Astrocyte (in vitro differentiated cells and primary cell): ENCODE data around the gene RPS6KA1.

Source experiments
- EZH2 ChIP-seq: IDR thresholded peaks from 2 replicates; pipeline ENCODE4 v1.6.1; 2012; ENCODE audit warnings: mild to moderate bottlenecking, low read length, inconsistent platforms; ENCODE audit not compliant: insufficient read depth
- TF ChIP-seq, protein P1 (sequence below): IDR thresholded peaks from 2 replicates; pipeline ENCODE4 v1.5.1; 2011; ENCODE audit warnings: low read depth, mild to moderate bottlenecking, inconsistent platforms, low read length, moderate library complexity; ENCODE audit not compliant: insufficient read depth

DNA sequence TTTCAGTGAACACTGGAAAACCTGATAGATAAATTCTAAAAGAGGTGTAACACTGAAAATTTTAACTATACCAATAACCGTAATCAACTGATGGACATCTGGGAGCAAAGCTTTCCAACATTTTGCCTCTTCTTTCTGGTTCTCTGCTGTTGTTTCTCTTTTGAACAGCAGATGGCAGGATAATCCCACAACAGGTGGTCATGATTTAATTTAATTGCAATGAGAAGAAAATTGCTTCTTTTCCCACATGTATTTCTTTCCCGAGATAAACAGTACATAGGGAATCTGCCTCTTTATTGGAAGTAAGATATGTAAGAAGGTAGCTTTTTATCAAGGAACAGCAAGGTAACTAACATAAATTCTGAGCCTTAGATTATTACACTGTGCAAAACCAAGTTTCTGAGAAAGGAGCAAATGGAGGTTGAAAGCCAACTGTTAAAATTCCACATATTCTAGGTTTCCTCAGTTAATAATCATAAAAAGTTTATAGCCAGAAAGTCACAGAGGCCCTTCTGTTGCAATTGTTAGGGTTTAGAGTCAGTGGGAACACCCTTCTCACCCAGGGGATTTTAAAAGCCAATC is 72.9 kb downstream of the RPS6KA1 start:
- TF ChIP-seq, protein P1, sequence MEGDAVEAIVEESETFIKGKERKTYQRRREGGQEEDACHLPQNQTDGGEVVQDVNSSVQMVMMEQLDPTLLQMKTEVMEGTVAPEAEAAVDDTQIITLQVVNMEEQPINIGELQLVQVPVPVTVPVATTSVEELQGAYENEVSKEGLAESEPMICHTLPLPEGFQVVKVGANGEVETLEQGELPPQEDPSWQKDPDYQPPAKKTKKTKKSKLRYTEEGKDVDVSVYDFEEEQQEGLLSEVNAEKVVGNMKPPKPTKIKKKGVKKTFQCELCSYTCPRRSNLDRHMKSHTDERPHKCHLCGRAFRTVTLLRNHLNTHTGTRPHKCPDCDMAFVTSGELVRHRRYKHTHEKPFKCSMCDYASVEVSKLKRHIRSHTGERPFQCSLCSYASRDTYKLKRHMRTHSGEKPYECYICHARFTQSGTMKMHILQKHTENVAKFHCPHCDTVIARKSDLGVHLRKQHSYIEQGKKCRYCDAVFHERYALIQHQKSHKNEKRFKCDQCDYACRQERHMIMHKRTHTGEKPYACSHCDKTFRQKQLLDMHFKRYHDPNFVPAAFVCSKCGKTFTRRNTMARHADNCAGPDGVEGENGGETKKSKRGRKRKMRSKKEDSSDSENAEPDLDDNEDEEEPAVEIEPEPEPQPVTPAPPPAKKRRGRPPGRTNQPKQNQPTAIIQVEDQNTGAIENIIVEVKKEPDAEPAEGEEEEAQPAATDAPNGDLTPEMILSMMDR, result peak; percentile 95
- no peak for TF ChIP-seq EZH2
